ENCODE results near the gene HOXD3.

HOXD3 gene

GRCh38 chr2:176156807-176157498 lies at the start of gene HOXD3:
Gene HOXD3, plus strand, starts transcription at chr2:176157307. Its CDS starts 11,808 bp downstream, at chr2:176169115.
- DNase-seq (ENCODE audit: low read depth), result no peak

GRCh38 chr2:176107731-176108181 lies 49.4 kb upstream of the HOXD3 start:
- no peak for DNase-seq (ENCODE audit: low read depth)

GRCh38 chr2:176109192-176109901 lies 47.8 kb upstream of the HOXD3 start:
- no peak for DNase-seq (ENCODE audit: low read depth)

DNA sequence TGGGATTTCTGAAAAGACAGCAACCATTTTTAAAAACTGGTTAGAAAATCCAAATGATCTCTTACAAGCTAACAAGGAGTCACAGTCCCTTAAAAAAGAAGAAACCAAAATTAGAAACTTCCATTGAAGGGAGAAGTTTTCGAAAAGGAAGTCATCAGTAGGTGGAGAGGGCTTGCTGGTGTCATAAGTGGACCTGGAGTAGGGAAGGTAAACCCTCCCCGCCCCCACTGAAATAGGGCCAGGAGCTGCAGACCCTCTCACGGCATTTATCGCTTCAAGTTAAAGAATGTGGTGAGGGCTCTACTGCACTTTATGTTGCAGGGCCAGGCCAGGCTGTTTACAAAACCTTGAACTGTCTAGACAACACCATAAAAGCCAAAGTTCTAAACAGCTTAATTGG lies 47.2 kb upstream of the HOXD3 start:
- DNase-seq (ENCODE audit: low read depth), result no peak

GRCh38 chr2:176110415-176111308 lies 46.4 kb upstream of the HOXD3 start:
- no peak for DNase-seq (ENCODE audit: low read depth)

- DNase-seq (ENCODE audit: low read depth), result no peak
These were observed 45.8 kb upstream of the HOXD3 start for GRCh38 chr2:176111309-176111663.

GRCh38 chr2:176111846-176112374 lies 45.2 kb upstream of the HOXD3 start:
- DNase-seq (ENCODE audit: low read depth), result no peak

DNA sequence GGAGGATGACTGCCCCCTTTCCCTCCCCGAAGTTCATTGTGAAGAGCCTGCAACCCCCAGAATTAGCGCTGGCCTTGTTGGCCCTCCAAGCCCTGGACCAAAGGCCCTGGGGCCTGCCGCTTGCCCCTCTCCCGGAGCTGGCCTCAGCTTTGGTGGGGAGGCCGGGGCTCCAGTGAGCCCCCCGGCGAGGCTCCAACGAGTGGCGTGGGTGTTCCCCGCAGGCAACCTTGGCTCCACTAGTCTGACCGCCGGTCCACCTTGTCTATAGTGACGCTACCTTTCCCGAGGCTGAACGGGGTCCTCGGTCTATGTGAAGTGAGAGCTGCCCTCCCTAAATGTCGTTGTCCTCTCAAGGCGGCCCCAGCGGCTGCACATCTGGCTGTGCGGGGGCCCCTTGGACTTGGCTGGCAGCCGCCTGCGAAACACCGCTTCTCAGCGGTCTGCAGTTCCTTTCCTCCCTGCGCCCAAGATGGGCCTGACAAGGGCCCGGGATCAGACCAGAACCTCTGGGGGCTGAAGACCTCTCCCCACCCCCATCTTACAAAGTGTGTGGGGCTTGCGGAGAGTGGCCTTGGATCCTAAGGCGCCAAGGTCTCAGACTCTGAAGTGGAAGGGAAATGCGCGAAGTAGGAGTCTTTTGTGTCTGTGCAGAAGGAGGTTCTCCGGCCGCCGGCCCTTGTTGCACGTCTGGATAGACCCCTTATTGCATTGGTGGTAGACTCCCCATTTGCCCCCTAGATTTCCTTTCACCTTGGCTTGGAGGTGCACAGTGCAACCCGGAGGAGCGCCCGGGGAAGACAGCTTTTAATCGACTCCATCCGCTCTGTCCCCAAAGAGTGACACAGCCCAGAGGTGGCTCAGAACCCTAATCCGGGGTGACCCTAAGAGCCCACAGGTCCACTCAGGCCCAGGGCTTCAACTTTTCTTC lies 44.5 kb upstream of the HOXD3 start:
- DNase-seq (ENCODE audit: low read depth), result no peak

- DNase-seq (ENCODE audit: low read depth), result no peak
These were observed 42.8 kb upstream of the HOXD3 start for GRCh38 chr2:176114120-176114929.

- DNase-seq (ENCODE audit: low read depth), result no peak
These were observed 42.0 kb upstream of the HOXD3 start for GRCh38 chr2:176114930-176115625.

DNA sequence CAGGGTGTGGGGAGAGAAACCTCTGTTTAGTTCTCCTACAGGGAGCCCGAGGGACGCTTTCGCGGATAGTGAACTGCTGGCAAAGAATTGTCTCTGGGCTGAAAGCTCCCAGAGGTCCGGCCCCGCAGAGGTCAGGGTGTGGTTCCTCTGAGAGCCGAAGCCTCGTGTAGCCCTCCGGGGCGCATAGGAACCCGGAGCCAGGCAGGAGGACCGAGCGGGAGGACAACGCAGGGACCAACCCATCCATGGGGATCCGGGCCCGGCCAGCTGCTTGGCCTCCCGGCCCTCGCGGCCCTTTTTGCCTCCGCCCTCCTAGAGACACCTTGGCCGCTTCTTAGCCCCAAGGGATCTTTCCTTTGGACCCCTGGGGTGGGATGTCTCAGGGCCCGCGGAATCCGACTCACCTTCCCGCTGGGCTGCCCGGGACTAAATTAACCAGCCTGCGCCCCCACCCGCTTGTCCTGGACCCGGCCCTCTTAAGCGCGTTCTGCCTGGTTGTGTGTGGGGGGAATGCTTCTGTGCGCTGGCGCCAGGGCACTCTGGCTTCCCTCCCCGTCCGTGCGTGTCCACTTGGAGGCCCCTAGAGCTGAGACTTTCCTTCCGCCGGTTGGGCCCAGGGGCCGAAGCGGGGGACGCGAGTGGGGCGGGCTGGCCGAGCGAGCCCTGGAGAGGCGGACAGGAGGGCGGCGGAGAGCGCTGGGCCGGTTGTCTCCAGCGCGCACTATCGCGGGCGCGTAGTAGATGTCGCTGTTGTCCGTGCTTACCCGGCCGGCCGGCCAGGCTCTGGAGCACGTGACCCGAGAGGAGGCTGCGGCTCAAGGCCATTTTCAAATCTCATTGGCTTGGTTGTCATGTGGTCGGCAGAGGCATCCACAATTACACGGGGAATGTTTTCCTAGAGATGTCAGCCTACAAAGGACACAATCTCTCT lies 41.0 kb upstream of the HOXD3 start, which contains the start of gene HOXD10:
TSS of gene HOXD10 (plus strand) at position 896 of the 931 bp plus-strand sequence. CDS start 56 bp downstream, outside the sequence.
- DNase-seq (ENCODE audit: low read depth), result no peak

DNA sequence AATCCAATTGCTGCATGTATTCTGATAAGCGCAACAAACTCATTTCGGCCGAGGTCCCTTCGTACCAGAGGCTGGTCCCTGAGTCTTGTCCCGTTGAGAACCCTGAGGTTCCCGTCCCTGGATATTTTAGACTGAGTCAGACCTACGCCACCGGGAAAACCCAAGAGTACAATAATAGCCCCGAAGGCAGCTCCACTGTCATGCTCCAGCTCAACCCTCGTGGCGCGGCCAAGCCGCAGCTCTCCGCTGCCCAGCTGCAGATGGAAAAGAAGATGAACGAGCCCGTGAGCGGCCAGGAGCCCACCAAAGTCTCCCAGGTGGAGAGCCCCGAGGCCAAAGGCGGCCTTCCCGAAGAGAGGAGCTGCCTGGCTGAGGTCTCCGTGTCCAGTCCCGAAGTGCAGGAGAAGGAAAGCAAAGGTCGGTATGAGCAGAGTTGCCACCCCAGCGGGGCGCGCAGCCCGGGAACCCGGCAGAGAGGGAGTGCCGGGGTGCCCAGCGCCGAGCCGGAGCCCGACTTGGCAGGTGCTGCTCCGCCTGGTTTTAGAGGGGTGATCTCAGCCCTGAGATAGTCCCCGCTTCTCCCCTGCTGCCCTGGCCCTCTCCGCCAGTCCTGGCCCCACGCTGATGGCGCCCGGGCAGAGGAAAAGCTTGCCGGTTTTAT lies 39.8 kb upstream of the HOXD3 start:
- no peak for DNase-seq (ENCODE audit: low read depth)

- no peak for DNase-seq (ENCODE audit: low read depth)
These were observed 39.2 kb upstream of the HOXD3 start for GRCh38 chr2:176117823-176118371.

GRCh38 chr2:176118601-176119339 lies 38.3 kb upstream of the HOXD3 start:
- DNase-seq (ENCODE audit: low read depth), result no peak

DNA sequence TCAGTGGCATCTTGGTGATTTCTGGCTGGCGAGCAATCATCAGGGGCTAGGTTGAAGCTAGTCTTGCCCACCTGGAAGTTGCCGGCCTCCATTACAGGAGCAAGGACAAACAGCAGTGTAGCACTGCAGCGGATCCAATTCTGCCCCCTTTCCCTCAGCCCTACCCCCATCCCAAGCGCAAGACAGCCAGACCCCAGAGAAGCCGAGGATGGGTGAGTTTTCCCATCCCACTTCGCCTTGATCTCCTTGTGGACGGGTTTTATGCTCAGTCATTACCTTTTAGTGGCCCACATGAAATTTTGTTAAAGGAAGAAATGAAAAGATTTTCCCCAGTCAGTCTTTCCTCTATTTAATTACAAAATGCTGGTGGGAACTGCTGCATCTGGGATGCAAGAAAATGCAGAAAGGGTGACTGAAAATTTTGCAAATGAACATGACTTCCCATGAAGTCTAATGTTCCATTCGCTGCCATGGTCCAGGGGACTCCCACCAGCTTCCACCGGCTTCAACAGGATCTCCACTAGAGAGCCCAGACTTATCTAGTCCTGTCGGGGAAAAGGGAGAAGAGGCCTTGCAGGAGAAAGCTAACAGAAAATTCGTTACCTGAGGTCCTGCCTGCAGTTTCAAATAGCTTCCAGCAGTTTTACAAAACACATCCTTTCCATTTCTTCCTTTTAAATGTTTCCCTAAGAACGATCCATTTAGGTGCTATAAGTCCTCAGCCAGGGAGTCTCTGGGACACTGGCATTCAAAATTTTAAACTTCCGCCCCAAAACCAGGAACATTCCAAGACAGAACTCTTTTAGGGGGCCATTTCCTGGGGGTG lies 36.5 kb upstream of the HOXD3 start:
- no peak for DNase-seq (ENCODE audit: low read depth)
